Duodenal mucosa (tissue), 2 donors: ENCODE data around the gene GALNT14.

Source experiments
- H3K27ac ChIP-seq: one replicate; pipeline ENCODE4 v1.7.0; 2013; ENCODE audit warnings: low read depth, low read length
- H3K27me3 ChIP-seq, 2 donors: one replicate each; pipeline ENCODE4 v1.7.0; 2013; ENCODE audit warnings: low read length in 2 of 2, control low read depth in 1 of 2; ENCODE audit not compliant: insufficient read depth in 2 of 2, control insufficient read depth in 1 of 2
- H3K36me3 ChIP-seq, 2 donors: one replicate each; pipeline ENCODE4 v1.7.0; 2013; ENCODE audit warnings: low read length in 2 of 2, control low read depth in 1 of 2; ENCODE audit not compliant: insufficient read depth in 2 of 2, control insufficient read depth in 1 of 2
- H3K4me1 ChIP-seq, 2 donors: one replicate each; pipeline ENCODE4 v1.7.0; 2013; ENCODE audit warnings: low read length in 2 of 2, control low read depth in 1 of 2; ENCODE audit not compliant: insufficient read depth in 2 of 2, control insufficient read depth in 1 of 2
- H3K4me3 ChIP-seq, 2 donors: one replicate each; pipeline ENCODE4 v1.7.0; 2013; ENCODE audit warnings: low read length in 2 of 2, low read depth in 1 of 2
- H3K9ac ChIP-seq, 2 donors: one replicate each; pipeline ENCODE4 v1.7.0; 2013; ENCODE audit warnings: low read length in 2 of 2, low read depth in 1 of 2
- H3K9me3 ChIP-seq, 2 donors: one replicate each; pipeline ENCODE4 v1.7.0; 2013; ENCODE audit warnings: low read length in 2 of 2, control low read depth in 1 of 2; ENCODE audit not compliant: control insufficient read depth in 1 of 2

The GALNT14 gene

GRCh38 chr2:31112544-31112943 is 25.7 kb downstream of the GALNT14 start:
- H3K9me3 ChIP-seq: no peaks in the 10 kb centered on the region
- H3K4me1 ChIP-seq: no peaks in the 10 kb centered on the region
- no peak overlapping the region for H3K27ac ChIP-seq
- no peak overlapping the region for H3K9ac ChIP-seq
- no peaks in the 10 kb centered on the region for H3K27me3 ChIP-seq
- H3K4me3 ChIP-seq: no peak overlapping the region
- H3K36me3 ChIP-seq: no peaks in the 10 kb centered on the region

GRCh38 chr2:31110998-31111397 is 27.2 kb downstream of the GALNT14 start:
- Histone ChIP-seq H3K36me3 (no peaks in the 10 kb centered on the region), H3K27me3 (no peaks in the 10 kb centered on the region), H3K4me1 (no peaks in the 10 kb centered on the region), H3K4me3 (no peak overlapping the region), H3K9me3 (no peaks in the 10 kb centered on the region), H3K9ac (no peak overlapping the region), H3K27ac (no peak overlapping the region)

- H3K27ac ChIP-seq: no peak overlapping the region
- no peak overlapping the region for H3K9ac ChIP-seq
- no peak overlapping the region for H3K4me3 ChIP-seq
- H3K9me3 ChIP-seq: no peaks in the 10 kb centered on the region
- no peaks in the 10 kb centered on the region for H3K4me1 ChIP-seq
- no peaks in the 10 kb centered on the region for H3K36me3 ChIP-seq
- no peaks in the 10 kb centered on the region for H3K27me3 ChIP-seq
Measured at GRCh38 chr2:31110431-31110830, 27.8 kb downstream of the GALNT14 start.

- H3K27me3 ChIP-seq: no peaks in the 10 kb centered on the region
- H3K4me1 ChIP-seq: no peaks in the 10 kb centered on the region
- H3K27ac ChIP-seq: no peak overlapping the region
- no peak overlapping the region for H3K4me3 ChIP-seq
- H3K36me3 ChIP-seq: no peaks in the 10 kb centered on the region
- H3K9ac ChIP-seq: no peak overlapping the region
- H3K9me3 ChIP-seq: no peaks in the 10 kb centered on the region
Measured at GRCh38 chr2:31109633-31110192, 28.5 kb downstream of the GALNT14 start.

GRCh38 chr2:31108561-31109286 is 29.5 kb downstream of the GALNT14 start:
- Histone ChIP-seq H3K4me1 (no peaks in the 10 kb centered on the region), H3K36me3 (no peaks in the 10 kb centered on the region), H3K27ac (no peak overlapping the region), H3K9ac (no peak overlapping the region), H3K27me3 (no peaks in the 10 kb centered on the region), H3K4me3 (no peak overlapping the region), H3K9me3 (no peaks in the 10 kb centered on the region)

- no peak overlapping the region for H3K4me3 ChIP-seq
- H3K27me3 ChIP-seq: no peaks in the 10 kb centered on the region
- H3K27ac ChIP-seq: no peak overlapping the region
- H3K36me3 ChIP-seq: no peaks in the 10 kb centered on the region
- no peaks in the 10 kb centered on the region for H3K4me1 ChIP-seq
- no peaks in the 10 kb centered on the region for H3K9me3 ChIP-seq
- no peak overlapping the region for H3K9ac ChIP-seq
Measured at GRCh38 chr2:31107591-31108300, 30.5 kb downstream of the GALNT14 start.

GRCh38 chr2:31101701-31102100 is 36.5 kb downstream of the GALNT14 start:
- H3K9ac ChIP-seq: no peak overlapping the region
- no peaks in the 10 kb centered on the region for H3K36me3 ChIP-seq
- H3K27me3 ChIP-seq: no peaks in the 10 kb centered on the region
- no peaks in the 10 kb centered on the region for H3K9me3 ChIP-seq
- no peak overlapping the region for H3K4me3 ChIP-seq
- H3K27ac ChIP-seq: no peak overlapping the region
- H3K4me1 ChIP-seq: no peaks in the 10 kb centered on the region

- H3K9ac ChIP-seq: no peak overlapping the region
- no peaks in the 10 kb centered on the region for H3K9me3 ChIP-seq
- no peaks in the 10 kb centered on the region for H3K27me3 ChIP-seq
- no peaks in the 10 kb centered on the region for H3K36me3 ChIP-seq
- no peaks in the 10 kb centered on the region for H3K4me1 ChIP-seq
- H3K27ac ChIP-seq: no peak overlapping the region
- H3K4me3 ChIP-seq: no peak overlapping the region
Measured at GRCh38 chr2:31097962-31098613, 40.2 kb downstream of the GALNT14 start.

GRCh38 chr2:31090188-31090587 is 48.1 kb downstream of the GALNT14 start:
- Histone ChIP-seq H3K9me3 (no peaks in the 10 kb centered on the region), H3K27ac (no peak overlapping the region), H3K36me3 (no peaks in the 10 kb centered on the region), H3K4me1 (peaks cover 0 to 4% of the 10 kb centered on the region in 2 donors), H3K9ac (no peak overlapping the region), H3K27me3 (no peaks in the 10 kb centered on the region), H3K4me3 (no peak overlapping the region)

- Histone ChIP-seq H3K9ac (no peak overlapping the region), H3K9me3 (no peaks in the 10 kb centered on the region), H3K4me3 (no peak overlapping the region), H3K36me3 (no peaks in the 10 kb centered on the region), H3K27me3 (no peaks in the 10 kb centered on the region), H3K27ac (no peak overlapping the region), H3K4me1 (peaks cover 0 to 7% of the 10 kb centered on the region in 2 donors)
Measured at GRCh38 chr2:31089645-31090044, 48.6 kb downstream of the GALNT14 start.
